ENCODE data around the gene SELPLG. TPM values are rescaled to one million over a fixed set of nuclear protein-coding genes. Genes with fewer than 3 reads are reported as not detected.

Gene SELPLG
- total RNA-seq, 1 donor from 2014 or later = not detected

DNA sequence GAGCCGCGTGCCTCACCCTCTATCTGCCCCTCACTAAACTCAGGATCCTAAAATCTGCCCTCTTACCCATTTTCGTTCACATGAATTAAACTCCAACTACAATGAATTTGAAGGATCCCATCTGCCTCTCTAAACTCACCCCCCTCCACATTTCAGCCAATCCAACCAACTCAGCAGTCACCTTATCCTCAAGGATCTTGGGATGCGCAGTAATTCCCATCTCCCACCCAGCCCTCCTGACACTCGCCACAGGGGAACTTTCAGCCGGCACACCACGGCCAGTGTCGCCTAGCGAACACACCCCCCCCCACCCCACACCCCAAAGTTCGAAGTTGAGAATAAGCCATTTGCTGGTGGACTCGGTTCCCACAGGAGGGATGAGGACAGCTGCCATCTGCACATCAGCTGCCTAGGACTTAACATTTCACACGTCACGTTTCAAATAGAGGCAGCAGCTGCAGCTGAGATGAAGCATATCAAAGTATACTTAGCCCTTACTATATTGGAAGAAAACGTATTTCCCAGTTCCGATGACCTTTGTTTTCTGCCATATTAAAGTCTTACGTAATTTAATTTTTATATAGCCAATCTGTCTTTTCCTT is 8.7 kb upstream of the SELPLG start:
- H3K4me3 Mint-ChIP-seq = no peak overlapping the region
- H3K27me3 Mint-ChIP-seq (ENCODE audit: insufficient read depth, low read depth) = peaks cover 5% of the 10 kb centered on the region
- H2AFZ ChIP-seq (replicated peaks) = no peak overlapping the region
- H3K9me3 ChIP-seq (ENCODE audit: low read depth) = no peaks in the 10 kb centered on the region
- no peaks in the 10 kb centered on the region for H3K27me3 ChIP-seq
- H3K4me1 Mint-ChIP-seq = peaks cover 52% of the 10 kb centered on the region
- no peak overlapping the region for H3K4me2 ChIP-seq
- no peaks in the 10 kb centered on the region for H3K9me3 Mint-ChIP-seq
- peak overlapping the region; percentile 3 for H3K27ac Mint-ChIP-seq
- TF ChIP-seq EZH2 (IDR thresholded peaks at IDR 0.05) (no peak), EZH2phosphoT487 (IDR thresholded peaks at IDR 0.05) (no peak)
- TF ChIP-seq, protein P1, sequence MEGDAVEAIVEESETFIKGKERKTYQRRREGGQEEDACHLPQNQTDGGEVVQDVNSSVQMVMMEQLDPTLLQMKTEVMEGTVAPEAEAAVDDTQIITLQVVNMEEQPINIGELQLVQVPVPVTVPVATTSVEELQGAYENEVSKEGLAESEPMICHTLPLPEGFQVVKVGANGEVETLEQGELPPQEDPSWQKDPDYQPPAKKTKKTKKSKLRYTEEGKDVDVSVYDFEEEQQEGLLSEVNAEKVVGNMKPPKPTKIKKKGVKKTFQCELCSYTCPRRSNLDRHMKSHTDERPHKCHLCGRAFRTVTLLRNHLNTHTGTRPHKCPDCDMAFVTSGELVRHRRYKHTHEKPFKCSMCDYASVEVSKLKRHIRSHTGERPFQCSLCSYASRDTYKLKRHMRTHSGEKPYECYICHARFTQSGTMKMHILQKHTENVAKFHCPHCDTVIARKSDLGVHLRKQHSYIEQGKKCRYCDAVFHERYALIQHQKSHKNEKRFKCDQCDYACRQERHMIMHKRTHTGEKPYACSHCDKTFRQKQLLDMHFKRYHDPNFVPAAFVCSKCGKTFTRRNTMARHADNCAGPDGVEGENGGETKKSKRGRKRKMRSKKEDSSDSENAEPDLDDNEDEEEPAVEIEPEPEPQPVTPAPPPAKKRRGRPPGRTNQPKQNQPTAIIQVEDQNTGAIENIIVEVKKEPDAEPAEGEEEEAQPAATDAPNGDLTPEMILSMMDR (IDR thresholded peaks at IDR 0.05) = no peak
- no peak for DNase-seq (ENCODE audit: low spot score)
- H3K79me2 ChIP-seq (ENCODE audit: low read depth) = no peaks in the 10 kb centered on the region
- peaks cover 28% of the 10 kb centered on the region for H3K4me1 ChIP-seq
- peaks cover 28% of the 10 kb centered on the region for H3K36me3 Mint-ChIP-seq
- H3K9ac ChIP-seq = no peak overlapping the region
- H3F3A ChIP-seq (ENCODE audit: low read depth) = peaks cover 26% of the 10 kb centered on the region
- H4K20me1 ChIP-seq (ENCODE audit: low read depth) = no peaks in the 10 kb centered on the region
- no peak overlapping the region for H3K27ac ChIP-seq
- H3K36me3 ChIP-seq = no peaks in the 10 kb centered on the region
- no peak overlapping the region for H3K4me3 ChIP-seq

DNA sequence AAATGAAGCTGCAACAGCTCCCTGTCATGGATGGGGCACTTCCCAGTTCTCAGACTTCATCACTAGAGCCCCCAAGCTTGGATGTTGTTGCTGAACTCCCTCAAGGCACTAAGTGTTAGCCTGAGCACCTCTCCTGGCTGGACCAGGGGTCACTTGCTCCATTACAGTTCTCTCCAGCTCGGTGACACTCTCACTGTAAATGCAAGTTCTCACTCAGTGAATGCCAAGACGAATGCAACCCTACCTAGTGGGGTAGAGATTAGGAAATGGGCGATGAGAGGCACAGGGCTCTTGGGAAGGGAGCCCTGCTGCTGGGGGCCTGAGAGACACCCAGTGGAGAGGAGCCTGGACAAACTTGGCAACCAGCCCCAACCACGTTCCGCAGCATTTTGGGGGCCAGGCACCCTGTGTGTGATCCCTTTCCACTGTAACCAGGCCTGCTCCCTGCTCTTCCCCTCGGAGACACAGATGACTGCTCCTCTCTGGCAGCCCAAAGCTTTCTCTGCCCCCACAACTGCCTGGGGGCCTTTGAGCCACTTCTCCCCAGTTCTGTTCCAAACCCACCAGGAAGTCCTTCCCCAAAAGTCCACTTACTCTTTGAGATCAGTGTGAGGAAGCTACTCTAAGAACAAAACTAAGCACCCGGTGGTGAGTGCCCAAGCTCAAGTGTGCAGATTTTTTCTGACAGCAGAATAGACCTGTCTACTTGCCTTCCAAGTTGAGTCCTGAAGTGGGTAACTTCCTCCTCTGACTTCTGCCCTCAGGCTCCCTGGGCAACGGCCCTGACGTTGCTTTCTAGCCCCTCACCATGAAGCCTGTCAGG is 8.0 kb upstream of the SELPLG start:
- Mint-ChIP-seq H3K4me1 (peaks cover 58% of the 10 kb centered on the region), H3K27me3 (ENCODE audit: insufficient read depth, low read depth) (peaks cover 5% of the 10 kb centered on the region), H3K27ac (peak overlapping the region; percentile 3), H3K36me3 (peaks cover 25% of the 10 kb centered on the region), H3K4me3 (no peak overlapping the region), H3K9me3 (no peaks in the 10 kb centered on the region)
- Histone ChIP-seq H3K9ac (no peak overlapping the region), H3K36me3 (no peaks in the 10 kb centered on the region), H3K9me3 (ENCODE audit: low read depth) (no peaks in the 10 kb centered on the region), H3K4me1 (peaks cover 34% of the 10 kb centered on the region), H2AFZ (replicated peaks) (no peak overlapping the region), H3K27ac (no peak overlapping the region), H3K79me2 (ENCODE audit: low read depth) (no peaks in the 10 kb centered on the region), H3F3A (ENCODE audit: low read depth) (peaks cover 29% of the 10 kb centered on the region), H3K27me3 (no peaks in the 10 kb centered on the region), H3K4me2 (no peak overlapping the region), H4K20me1 (ENCODE audit: low read depth) (no peaks in the 10 kb centered on the region), H3K4me3 (no peak overlapping the region)
- TF ChIP-seq, protein P1 (IDR thresholded peaks at IDR 0.05) = no peak
- TF ChIP-seq EZH2 (IDR thresholded peaks at IDR 0.05) (no peak), EZH2phosphoT487 (IDR thresholded peaks at IDR 0.05) (no peak)
- DNase-seq (ENCODE audit: low spot score) = no peak

DNA sequence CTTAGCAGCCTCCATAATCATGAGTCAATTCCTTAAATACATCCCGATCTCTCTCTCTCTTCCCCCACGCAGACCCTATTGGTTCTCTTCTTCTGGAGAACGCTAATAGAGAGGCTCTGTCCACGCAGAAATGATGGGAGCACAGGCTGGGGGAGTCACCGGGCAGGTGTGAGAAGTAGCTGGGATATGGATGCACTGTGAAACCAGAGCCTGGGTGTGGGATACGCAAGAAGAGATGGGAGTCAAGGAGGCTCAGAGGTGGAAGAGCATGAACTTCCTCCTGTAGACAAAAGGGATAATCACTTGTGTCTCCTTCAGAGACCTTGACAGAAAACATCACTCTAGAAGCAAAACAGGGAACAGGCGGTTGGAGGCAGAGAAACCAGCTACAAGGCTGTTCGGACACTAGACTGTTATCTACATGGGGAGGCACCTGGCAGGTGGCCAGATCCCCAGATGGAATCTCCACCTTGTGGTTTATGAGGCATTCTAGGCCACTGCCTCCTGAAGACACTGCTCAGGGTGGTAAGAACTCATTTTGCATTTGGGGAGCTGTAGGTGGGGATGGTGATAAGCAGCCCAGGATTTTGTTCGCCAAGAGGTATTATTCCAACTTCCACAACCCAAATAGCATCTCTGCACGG is 7.2 kb upstream of the SELPLG start:
- Histone ChIP-seq H3K9ac (no peak overlapping the region), H3K4me1 (peaks cover 38% of the 10 kb centered on the region), H3K27ac (no peak overlapping the region), H3K36me3 (no peaks in the 10 kb centered on the region), H2AFZ (replicated peaks) (no peak overlapping the region), H3K4me3 (no peak overlapping the region), H3F3A (ENCODE audit: low read depth) (peaks cover 34% of the 10 kb centered on the region), H3K4me2 (no peak overlapping the region), H3K9me3 (ENCODE audit: low read depth) (no peaks in the 10 kb centered on the region), H4K20me1 (ENCODE audit: low read depth) (no peaks in the 10 kb centered on the region), H3K27me3 (no peaks in the 10 kb centered on the region), H3K79me2 (ENCODE audit: low read depth) (no peaks in the 10 kb centered on the region)
- peak overlapping the region; percentile 25 for H3K27ac Mint-ChIP-seq
- peaks cover 64% of the 10 kb centered on the region for H3K4me1 Mint-ChIP-seq
- peaks cover 23% of the 10 kb centered on the region for H3K36me3 Mint-ChIP-seq
- H3K27me3 Mint-ChIP-seq (ENCODE audit: insufficient read depth, low read depth) = peaks cover 9% of the 10 kb centered on the region
- no peaks in the 10 kb centered on the region for H3K9me3 Mint-ChIP-seq
- no peak for DNase-seq (ENCODE audit: low spot score)
- TF ChIP-seq EZH2 (IDR thresholded peaks at IDR 0.05) (no peak), EZH2phosphoT487 (IDR thresholded peaks at IDR 0.05) (no peak)
- TF ChIP-seq, protein P1 (IDR thresholded peaks at IDR 0.05) = no peak
- no peak overlapping the region for H3K4me3 Mint-ChIP-seq

All from neural progenitor cell (in vitro differentiated cells).